22Rv1 (cell line): ENCODE measurements around the gene AGAP1.

Experiments
- ZFX ChIP-seq: fragments of 450-650 bp; IDR thresholded peaks from 2 replicates; pipeline ENCODE4 v1.6.1; 2017; ENCODE audit warnings: antibody characterized with exemption, borderline replicate concordance
- TF ChIP-seq, protein P1 (sequence below): fragments of 450-650 bp; IDR thresholded peaks from 2 replicates; pipeline ENCODE4 v1.5.1; 2017; ENCODE audit warnings: mild to moderate bottlenecking

DNA sequence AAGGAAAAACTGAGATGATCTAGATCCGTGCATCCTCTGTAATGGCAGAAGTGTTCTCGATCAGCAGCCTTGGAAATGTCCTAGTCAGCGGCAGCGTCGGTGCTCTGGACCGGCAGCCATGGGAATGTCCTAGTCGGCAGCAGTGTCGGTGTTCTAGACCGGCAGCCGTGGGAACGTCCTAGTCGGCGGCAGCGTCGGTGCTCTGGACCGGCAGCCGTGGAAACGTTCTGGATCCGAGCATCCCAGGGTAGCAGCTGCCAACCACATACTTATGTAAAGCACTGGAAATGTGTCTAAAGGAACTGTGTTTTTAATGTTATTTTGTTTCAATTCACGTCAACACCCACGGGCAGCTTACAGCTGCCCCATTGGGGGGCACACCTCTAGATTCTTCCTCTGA, 615.6 kb downstream of the AGAP1 start:
- TF ChIP-seq, protein P1, sequence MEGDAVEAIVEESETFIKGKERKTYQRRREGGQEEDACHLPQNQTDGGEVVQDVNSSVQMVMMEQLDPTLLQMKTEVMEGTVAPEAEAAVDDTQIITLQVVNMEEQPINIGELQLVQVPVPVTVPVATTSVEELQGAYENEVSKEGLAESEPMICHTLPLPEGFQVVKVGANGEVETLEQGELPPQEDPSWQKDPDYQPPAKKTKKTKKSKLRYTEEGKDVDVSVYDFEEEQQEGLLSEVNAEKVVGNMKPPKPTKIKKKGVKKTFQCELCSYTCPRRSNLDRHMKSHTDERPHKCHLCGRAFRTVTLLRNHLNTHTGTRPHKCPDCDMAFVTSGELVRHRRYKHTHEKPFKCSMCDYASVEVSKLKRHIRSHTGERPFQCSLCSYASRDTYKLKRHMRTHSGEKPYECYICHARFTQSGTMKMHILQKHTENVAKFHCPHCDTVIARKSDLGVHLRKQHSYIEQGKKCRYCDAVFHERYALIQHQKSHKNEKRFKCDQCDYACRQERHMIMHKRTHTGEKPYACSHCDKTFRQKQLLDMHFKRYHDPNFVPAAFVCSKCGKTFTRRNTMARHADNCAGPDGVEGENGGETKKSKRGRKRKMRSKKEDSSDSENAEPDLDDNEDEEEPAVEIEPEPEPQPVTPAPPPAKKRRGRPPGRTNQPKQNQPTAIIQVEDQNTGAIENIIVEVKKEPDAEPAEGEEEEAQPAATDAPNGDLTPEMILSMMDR: no peak
- TF ChIP-seq ZFX: no peak
